ENCODE measurements around the gene SELENOO. TPM values are rescaled to one million over a fixed set of nuclear protein-coding genes. Genes with fewer than 3 reads are reported as not detected.

The SELENOO gene
- polyA plus RNA-seq, 4 donors = 14.9 to 26.2 (median 17.1) TPM

GRCh38 chr22:50184004-50184901 is 16.6 kb upstream of the SELENOO start:
- DNase-seq (ENCODE audit: low read depth in 4 of 4, low spot score in 3 of 4) = no peak

DNA sequence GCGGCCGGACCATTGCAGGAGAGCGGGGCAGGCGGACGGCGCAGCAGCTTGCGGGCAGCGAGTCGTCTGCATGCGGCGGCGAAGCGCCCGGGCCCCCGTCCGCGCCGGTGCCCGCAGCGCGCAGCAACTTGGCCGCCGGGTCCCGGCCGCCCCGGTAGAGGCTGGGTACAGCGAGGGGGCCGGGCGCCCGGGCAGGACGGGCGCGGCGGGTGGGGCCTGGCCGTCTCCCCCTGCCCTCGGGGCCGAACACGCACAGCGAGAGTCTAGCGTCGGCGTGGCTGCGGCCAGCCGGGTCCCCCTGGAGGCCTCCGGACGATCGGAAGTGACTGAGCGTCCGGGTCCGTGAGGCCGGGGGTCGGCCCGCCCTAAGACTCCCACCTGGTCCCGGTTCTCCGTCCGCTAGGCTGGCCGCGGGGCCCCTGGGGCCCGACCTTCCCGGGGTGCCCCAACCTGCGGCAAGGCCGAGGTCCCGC is 15.9 kb upstream of the SELENOO start:
- no peak for DNase-seq (ENCODE audit: low read depth in 4 of 4, low spot score in 3 of 4)

DNA sequence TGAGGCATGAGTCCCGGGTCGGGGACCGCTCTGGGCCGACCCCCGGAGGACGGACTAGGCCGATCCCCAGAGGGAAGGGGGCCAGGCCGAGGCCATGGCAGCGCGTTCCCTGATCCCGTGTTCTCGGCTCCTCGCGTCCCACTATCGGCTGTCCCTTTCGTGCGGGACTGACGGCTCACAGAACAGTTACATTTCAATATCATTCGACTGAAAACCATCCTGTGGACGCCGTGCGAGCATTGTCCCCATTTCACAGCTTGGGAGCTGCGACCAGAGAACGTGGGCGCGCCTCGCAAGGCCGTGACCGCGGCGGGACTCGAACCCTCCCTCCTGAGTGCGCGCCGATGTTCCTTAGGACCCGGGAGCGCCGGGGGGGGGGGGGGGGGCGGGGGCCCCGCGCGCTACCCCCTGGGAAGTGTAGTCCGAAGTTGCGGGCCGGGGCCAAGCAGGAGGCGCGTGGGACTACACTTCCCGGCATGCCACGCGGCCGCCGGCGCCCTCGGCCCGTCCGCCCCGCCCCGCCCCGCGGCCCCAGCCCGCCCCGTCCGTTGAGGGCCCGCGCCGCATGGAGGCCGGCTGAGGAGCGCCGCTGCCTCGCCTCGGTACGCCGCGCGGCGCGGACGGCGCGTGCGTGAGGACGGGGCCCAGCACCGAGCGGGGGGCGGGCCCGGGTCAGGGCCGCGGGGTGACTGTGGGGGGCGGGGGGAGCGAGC is 15.3 kb upstream of the SELENOO start, which contains the start of gene TRABD:
Gene TRABD (plus strand): TSS at position 539 of the 713 bp plus-strand sequence. CDS start 7,148 bp downstream, outside the sequence.
- DNase-seq (ENCODE audit: low read depth in 4 of 4, low spot score in 3 of 4) = peak; percentile 58 to 79 (median 73)

DNA sequence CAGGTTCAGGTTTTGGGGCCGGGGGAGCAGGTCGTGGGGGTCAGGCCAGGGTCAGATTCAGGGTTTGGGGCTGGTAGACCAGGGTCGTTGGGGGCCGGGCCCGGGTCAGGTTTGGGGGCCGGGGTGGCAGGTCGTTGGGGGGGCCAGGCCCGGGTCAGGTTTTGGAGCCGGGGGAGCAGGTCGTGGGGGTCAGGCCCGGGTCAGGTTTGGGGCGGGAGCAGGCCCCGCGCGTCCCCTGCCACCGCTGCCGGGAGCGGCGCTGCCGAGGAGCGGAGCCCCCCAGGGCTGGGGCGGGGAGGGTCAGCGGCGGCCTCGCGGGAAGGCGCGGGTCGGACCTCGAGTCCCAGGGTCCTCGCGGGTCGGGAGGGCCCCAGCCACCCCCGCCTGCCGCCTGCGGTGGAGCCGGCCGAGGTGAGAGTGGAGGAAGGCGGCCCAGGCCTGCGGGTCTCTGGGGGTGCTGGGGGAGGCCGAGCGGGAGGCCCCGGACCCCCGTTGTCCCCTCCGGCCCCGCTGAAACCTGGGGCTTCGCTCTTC is 14.6 kb upstream of the SELENOO start:
- no peak for DNase-seq (ENCODE audit: low read depth in 4 of 4, low spot score in 3 of 4)

GRCh38 chr22:50186761-50187523 is 13.9 kb upstream of the SELENOO start:
- DNase-seq (ENCODE audit: low read depth in 4 of 4, low spot score in 3 of 4) = no peak

- DNase-seq (ENCODE audit: low read depth in 4 of 4, low spot score in 3 of 4) = no peak
Measured at GRCh38 chr22:50188356-50188755, 12.5 kb upstream of the SELENOO start.

GRCh38 chr22:50189184-50189848 is 11.5 kb upstream of the SELENOO start:
- DNase-seq (ENCODE audit: low read depth in 4 of 4, low spot score in 3 of 4) = no peak

DNA sequence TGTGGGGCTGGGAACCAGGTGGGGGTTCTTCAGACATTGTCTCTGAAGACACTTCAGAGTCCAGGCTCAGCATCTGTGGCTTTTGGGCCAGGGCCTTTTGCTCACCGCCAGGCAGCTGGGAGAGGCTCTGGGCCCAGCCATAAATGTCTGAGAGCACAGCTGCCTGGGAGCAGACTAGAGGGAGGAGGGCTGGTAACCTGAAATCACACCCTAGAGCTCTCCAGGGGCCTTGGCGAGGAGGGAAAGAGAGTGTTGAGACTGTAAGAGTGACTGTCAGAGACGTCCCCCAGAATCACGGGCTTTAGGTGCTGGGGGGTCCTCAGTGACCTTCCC is 11.0 kb upstream of the SELENOO start:
- DNase-seq (ENCODE audit: low read depth in 4 of 4, low spot score in 3 of 4) = no peak

DNA sequence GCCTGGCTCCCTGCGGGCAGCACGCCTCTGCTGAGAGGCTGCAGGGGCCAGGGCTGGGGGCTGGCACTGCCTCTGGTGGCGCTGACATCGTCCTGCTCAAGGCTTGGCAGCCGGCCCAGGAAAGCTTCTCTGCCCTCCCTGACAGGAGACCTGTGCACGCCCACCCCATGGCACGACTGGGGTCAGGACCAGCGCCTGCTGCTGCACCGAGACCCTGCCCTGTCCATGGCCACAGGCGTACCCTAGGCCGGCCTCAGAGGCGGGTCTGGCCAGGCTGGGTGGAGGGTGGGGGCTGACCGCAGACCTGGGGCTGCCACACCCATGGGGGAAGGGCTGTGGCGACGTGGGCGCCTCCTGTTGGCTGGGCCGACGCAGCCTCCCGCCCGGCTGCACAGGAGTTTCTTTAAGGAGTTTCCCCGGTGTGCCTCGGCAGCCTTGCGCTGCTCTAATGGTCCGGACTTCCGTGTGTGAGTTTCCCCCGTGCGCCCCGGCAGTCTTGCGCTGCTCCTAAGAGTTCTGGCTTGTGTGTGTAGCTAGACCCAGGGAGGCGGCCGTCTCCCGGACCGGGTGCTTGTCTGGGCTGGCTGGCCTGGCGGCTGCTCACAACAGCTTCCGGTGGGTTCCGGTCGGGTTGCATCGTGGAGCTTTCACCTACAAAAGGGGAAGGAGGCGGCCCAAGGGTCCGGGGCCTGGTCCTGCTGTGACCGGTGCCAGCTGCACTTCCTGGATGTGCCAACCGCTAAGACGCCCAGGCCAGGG is 10.4 kb upstream of the SELENOO start:
- peak in 3 of 4 donors; percentile 37 to 55 (median 49) for DNase-seq (ENCODE audit: low read depth in 4 of 4, low spot score in 3 of 4)

DNA sequence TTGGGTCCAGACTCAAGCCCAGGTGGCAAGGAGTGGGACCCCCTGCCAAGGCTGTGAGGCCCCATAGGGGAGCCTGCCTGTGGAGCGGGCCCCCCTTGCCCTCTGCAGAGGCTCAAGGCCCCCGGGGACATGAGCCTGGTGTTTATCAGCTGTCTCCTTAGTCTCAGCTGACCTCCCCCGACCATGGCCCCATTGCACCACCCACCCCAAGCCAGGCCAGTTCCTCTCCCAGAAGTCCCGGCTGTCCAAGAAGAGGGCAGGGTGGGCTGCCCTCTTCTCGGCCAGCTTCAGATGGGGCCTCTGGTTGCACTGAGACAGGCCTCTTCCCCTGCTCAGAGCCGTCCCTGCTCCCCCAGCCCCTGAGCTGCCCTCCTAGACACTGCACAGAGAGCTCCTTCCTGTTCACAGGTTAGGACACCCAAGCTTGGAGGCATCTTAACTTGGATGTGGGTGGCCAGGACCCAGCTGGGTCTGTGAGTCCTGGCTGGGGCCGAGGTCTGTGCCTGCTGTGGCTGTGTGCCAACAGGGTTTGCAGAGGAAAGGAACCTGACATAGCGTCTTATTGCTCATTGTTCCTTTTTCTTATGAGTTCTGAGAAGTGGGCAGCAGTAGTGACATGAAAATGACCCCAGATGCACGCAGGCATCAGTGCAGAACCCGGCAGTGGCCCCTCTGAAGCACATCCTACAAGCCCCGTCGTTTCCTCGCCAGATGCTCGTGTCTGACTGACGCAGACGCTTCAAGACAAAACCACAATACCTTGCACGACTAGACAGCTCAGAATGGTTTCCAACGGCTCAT is 9.7 kb upstream of the SELENOO start:
- DNase-seq (ENCODE audit: low read depth in 4 of 4, low spot score in 3 of 4) = no peak

GRCh38 chr22:50192436-50193204 is 8.2 kb upstream of the SELENOO start:
- DNase-seq (ENCODE audit: low read depth in 4 of 4, low spot score in 3 of 4) = no peak

- DNase-seq (ENCODE audit: low read depth in 4 of 4, low spot score in 3 of 4) = no peak
Measured at GRCh38 chr22:50193621-50194020, 7.2 kb upstream of the SELENOO start.

- no peak for DNase-seq (ENCODE audit: low read depth in 4 of 4, low spot score in 3 of 4)
Measured at GRCh38 chr22:50194037-50194805, 6.6 kb upstream of the SELENOO start.

DNA sequence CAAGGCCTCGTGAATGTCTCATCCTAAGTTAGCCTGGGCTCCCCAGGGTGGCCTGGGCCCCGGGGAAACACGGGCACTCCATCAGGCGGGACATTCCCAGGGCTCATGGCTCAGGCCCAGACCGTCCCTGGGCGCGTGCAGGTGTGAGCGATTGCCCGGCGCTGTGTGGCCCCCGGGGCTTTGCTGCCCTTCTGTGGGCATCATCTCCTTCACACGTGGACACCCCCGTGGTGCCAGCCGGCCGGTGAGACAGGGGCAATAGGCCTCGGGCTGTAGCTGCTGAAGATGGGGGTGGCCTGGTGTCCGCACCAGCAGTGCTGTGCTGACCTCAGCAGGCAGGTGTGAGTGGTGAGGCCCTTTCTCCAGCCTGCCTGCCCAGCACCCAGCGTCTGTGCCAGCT is 4.6 kb upstream of the SELENOO start:
- DNase-seq (ENCODE audit: low read depth in 4 of 4, low spot score in 3 of 4) = no peak

DNA sequence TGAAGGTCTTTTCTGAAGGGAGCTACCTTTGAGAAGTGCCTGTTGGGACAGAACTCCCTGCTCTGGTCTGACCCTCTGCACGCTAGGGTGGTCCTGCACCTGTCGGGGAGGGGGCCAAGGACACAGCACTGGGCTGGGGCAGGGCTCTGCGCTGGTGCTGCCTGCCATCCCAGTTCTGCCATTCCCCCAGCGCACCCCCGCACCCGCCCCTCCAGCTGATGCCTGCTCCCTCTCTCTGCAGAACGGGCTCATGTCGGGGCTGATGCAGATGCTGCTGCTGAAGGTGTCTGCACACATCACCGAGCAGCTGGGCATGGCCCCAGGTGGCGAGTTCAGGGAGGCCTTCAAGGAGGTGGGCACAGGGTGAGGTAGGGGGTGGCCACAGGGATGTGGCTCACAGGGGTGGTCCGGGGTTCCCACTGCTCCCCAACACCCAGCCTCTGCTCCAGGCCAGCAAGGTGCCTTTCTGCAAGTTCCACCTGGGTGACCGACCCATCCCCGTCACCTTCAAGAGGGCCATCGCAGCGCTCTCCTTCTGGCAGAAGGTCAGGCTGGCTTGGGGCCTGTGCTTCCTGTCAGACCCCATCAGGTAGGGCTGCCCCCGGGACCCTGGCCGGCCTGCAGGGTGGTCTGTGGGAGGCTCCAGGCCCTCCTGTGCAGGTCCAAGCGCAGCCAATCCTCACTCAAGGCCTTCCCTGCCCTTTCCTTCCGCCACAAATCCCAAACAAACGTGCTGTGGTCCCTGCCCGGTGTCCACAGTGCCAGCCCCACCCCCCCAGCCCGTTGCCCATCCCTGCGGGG is 3.6 kb upstream of the SELENOO start:
- DNase-seq (ENCODE audit: low read depth in 4 of 4, low spot score in 3 of 4) = no peak

Data from right renal pelvis (tissue), 4 donors.